SH-SY5Y (cell line): Measurements from ENCODE around the gene PIEZO2.

ENCODE experiments used
- GATA2 ChIP-seq: IDR thresholded peaks from 2 replicates; pipeline ENCODE4 v1.6.1; 2011; ENCODE audit warnings: mild to moderate bottlenecking, low read depth, low read length
- GATA3 ChIP-seq: IDR thresholded peaks from 2 replicates; pipeline ENCODE4 v1.6.1; 2011; ENCODE audit warnings: low read depth, mild to moderate bottlenecking, low read length, moderate library complexity

DNA sequence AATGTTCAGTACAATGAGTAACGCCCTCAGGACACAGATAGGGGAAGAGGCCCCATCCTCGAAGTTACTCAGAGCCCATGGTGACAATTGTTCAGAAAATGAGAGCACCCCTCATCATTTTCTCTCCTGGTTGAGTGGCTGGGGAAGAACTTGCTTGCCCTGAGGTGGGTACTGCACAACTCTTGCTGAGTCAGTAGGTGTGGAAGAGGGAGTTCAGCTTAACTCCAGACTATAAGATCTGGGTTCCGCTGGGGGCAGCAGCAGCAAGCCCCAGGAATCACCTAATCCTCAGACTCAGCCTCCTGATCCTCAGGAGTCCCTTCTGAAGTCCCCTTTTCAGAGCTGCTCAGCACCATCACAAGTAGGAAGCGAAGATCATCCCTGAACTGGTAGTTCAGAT, 123.7 kb downstream of the PIEZO2 start:
- TF ChIP-seq GATA2 = no peak
- no peak for TF ChIP-seq GATA3
